ENCODE measurements around the gene TMEFF2.

TMEFF2 gene

GRCh38 chr2:191983591-191983990 lies 211.1 kb downstream of the TMEFF2 start:
- no peak for TF ChIP-seq CTCF (IDR thresholded peaks at IDR 0.05)

- no peak for TF ChIP-seq CTCF (IDR thresholded peaks at IDR 0.05)
Measured at GRCh38 chr2:191983186-191983585, 211.5 kb downstream of the TMEFF2 start.

- no peak for TF ChIP-seq CTCF (IDR thresholded peaks at IDR 0.05)
Measured at GRCh38 chr2:191981706-191982105, 213.0 kb downstream of the TMEFF2 start.

- TF ChIP-seq CTCF (IDR thresholded peaks at IDR 0.05), result no peak
Measured at GRCh38 chr2:191980483-191980882, 214.2 kb downstream of the TMEFF2 start.

- no peak for TF ChIP-seq CTCF (IDR thresholded peaks at IDR 0.05)
Measured at GRCh38 chr2:191979221-191979730, 215.5 kb downstream of the TMEFF2 start.

GRCh38 chr2:191977754-191978153 lies 217.0 kb downstream of the TMEFF2 start:
- no peak for TF ChIP-seq CTCF (IDR thresholded peaks at IDR 0.05)

GRCh38 chr2:191976436-191976835 lies 218.3 kb downstream of the TMEFF2 start:
- TF ChIP-seq CTCF (IDR thresholded peaks at IDR 0.05), result no peak

GRCh38 chr2:191974676-191975075 lies 220.1 kb downstream of the TMEFF2 start:
- TF ChIP-seq CTCF (IDR thresholded peaks at IDR 0.05), result no peak

Measured in LNCAP (cell line).